HEK293T (cell line): Measurements from ENCODE around the gene TGM5.
A peak's percentile ranks its signal among the peaks of the same experiment; 100 is the strongest.

ENCODE experiments used
- CTCF ChIA-PET: fragments of 350-600 bp; formaldehyde crosslinking; extraction: SDS; loops from one replicate; lab custom pipeline; 2021; ENCODE audit warnings: antibody characterized with exemption, inconsistent platforms; lab: Yijun Ruan, JAX
- POLR2A ChIA-PET: fragments of 350-600 bp; formaldehyde crosslinking; extraction: SDS; loops from one replicate; lab custom pipeline; 2020; ENCODE audit warnings: antibody characterized with exemption, inconsistent platforms; lab: Yijun Ruan, JAX
- DNase-seq: peaks from one replicate; pipeline ENCODE4 v3.0.0; 2012; ENCODE audit warnings: mixed read lengths; ENCODE audit errors: extremely low spot score
- ARNT ChIP-seq: fragments of 450-650 bp; IDR thresholded peaks from 2 replicates; pipeline ENCODE4 v1.6.1; 2017; ENCODE audit warnings: mild to moderate bottlenecking
- BHLHE40 ChIP-seq: fragments of 450-650 bp; IDR thresholded peaks from 2 replicates; pipeline ENCODE4 v1.6.1; 2016; ENCODE audit warnings: mild to moderate bottlenecking, moderate library complexity, borderline replicate concordance
- CTBP1 ChIP-seq: fragments of 450-650 bp; IDR thresholded peaks from 2 replicates; pipeline ENCODE4 v1.6.1; 2016; ENCODE audit warnings: borderline replicate concordance
- ELF4 ChIP-seq: fragments of 450-650 bp; IDR thresholded peaks from 2 replicates; pipeline ENCODE4 v1.6.1; 2017; ENCODE audit warnings: antibody characterized with exemption
- FOXA1 ChIP-seq: fragments of 450-650 bp; IDR thresholded peaks from 2 replicates; pipeline ENCODE4 v1.6.1; 2016; ENCODE audit warnings: mild to moderate bottlenecking
- FOXK2 ChIP-seq: fragments of 450-650 bp; IDR thresholded peaks from 2 replicates; pipeline ENCODE4 v1.6.1; 2016; ENCODE audit warnings: mild to moderate bottlenecking
- FOXM1 ChIP-seq: fragments of 450-650 bp; IDR thresholded peaks from 2 replicates; pipeline ENCODE4 v1.6.1; 2017; ENCODE audit warnings: mild to moderate bottlenecking, borderline replicate concordance
- HDGF ChIP-seq: fragments of 450-650 bp; IDR thresholded peaks from 2 replicates; pipeline ENCODE4 v1.6.1; 2017; ENCODE audit warnings: antibody characterized with exemption, borderline replicate concordance
- L3MBTL2 ChIP-seq: fragments of 450-650 bp; conservative IDR thresholded peaks from 2 replicates; pipeline ENCODE4 v1.6.1; 2016; ENCODE audit warnings: mild to moderate bottlenecking
- LEF1 ChIP-seq: fragments of 450-650 bp; IDR thresholded peaks from 2 replicates; pipeline ENCODE4 v1.6.1; 2017; ENCODE audit warnings: mild to moderate bottlenecking, borderline replicate concordance
- NFRKB ChIP-seq: fragments of 450-650 bp; IDR thresholded peaks from 2 replicates; pipeline ENCODE4 v1.6.1; 2016; ENCODE audit warnings: mild to moderate bottlenecking, moderate library complexity
- PKNOX1 ChIP-seq: fragments of 450-650 bp; IDR thresholded peaks from 2 replicates; pipeline ENCODE4 v1.6.1; 2016
- SP1 ChIP-seq: fragments of 450-650 bp; IDR thresholded peaks from 2 replicates; pipeline ENCODE4 v1.6.1; 2017
- SUZ12 ChIP-seq: fragments of 450-650 bp; IDR thresholded peaks from 2 replicates; pipeline ENCODE4 v1.6.1; 2016; ENCODE audit warnings: mild to moderate bottlenecking
- TARDBP ChIP-seq: fragments of 450-650 bp; IDR thresholded peaks from 2 replicates; pipeline ENCODE4 v1.6.1; 2016
- ZNF384 ChIP-seq: fragments of 450-650 bp; IDR thresholded peaks from 2 replicates; pipeline ENCODE4 v1.6.1; 2016

TGM5 gene

GRCh38 chr15:43285609-43286037 is 18.9 kb upstream of the TGM5 start:
- TF ChIP-seq FOXA1, result no peak
- no peak for TF ChIP-seq ZNF384
- no peak for TF ChIP-seq SUZ12
- TF ChIP-seq HDGF, result no peak
- no peak for TF ChIP-seq TARDBP
- TF ChIP-seq L3MBTL2, result no peak
- no peak for TF ChIP-seq ARNT
- no peak for TF ChIP-seq SP1
- no peak for TF ChIP-seq ELF4
- peak; percentile 44 for DNase-seq
- CTCF ChIA-PET, result interaction anchor here (0.6 to 3.3 kb wide), 10 partner anchors 9 to 449 kb away, joined by 3 to 26 read pairs (median 4); no protein-coding TSS in a partner anchor
- POLR2A ChIA-PET, result no interaction called here

- POLR2A ChIA-PET, result no interaction called here
- CTCF ChIA-PET, result no interaction called here
- no peak for DNase-seq
- TF ChIP-seq TARDBP (no peak), BHLHE40 (no peak), ZNF384 (no peak), FOXM1 (no peak), ARNT (no peak), LEF1 (no peak), L3MBTL2 (no peak), NFRKB (no peak), PKNOX1 (no peak), SP1 (no peak), SUZ12 (no peak), CTBP1 (no peak), FOXK2 (no peak), FOXA1 (no peak)
These were observed 16.8 kb upstream of the TGM5 start for GRCh38 chr15:43283526-43283925.

GRCh38 chr15:43281926-43282602 is 15.3 kb upstream of the TGM5 start:
- ChIA-PET POLR2A (no interaction called here), CTCF (interaction anchor here (1.0 kb wide), 1 partner anchor 57 kb away, joined by 3 read pairs; no protein-coding TSS in a partner anchor)
- no peak for DNase-seq
- no peak for TF ChIP-seq SUZ12
- no peak for TF ChIP-seq ELF4
- no peak for TF ChIP-seq FOXA1
- TF ChIP-seq CTBP1, result no peak
- TF ChIP-seq ARNT, result no peak
- no peak for TF ChIP-seq FOXM1
- TF ChIP-seq TARDBP, result no peak
- TF ChIP-seq LEF1, result no peak
- no peak for TF ChIP-seq NFRKB
- no peak for TF ChIP-seq BHLHE40
- no peak for TF ChIP-seq L3MBTL2
- TF ChIP-seq SP1, result no peak
- TF ChIP-seq HDGF, result no peak
- TF ChIP-seq ZNF384, result no peak
- no peak for TF ChIP-seq FOXK2
- TF ChIP-seq PKNOX1, result no peak

GRCh38 chr15:43280996-43281395 is 14.3 kb upstream of the TGM5 start:
- POLR2A ChIA-PET, result no interaction called here
- TF ChIP-seq TARDBP (no peak), CTBP1 (no peak), FOXA1 (no peak), SUZ12 (no peak), FOXM1 (no peak), HDGF (no peak), BHLHE40 (no peak), ELF4 (no peak), L3MBTL2 (no peak), ZNF384 (no peak), ARNT (no peak), FOXK2 (no peak), LEF1 (no peak)
- CTCF ChIA-PET, result no interaction called here
- no peak for DNase-seq

- POLR2A ChIA-PET, result no interaction called here
- no peak for TF ChIP-seq HDGF
- TF ChIP-seq ARNT, result no peak
- no peak for TF ChIP-seq ZNF384
- TF ChIP-seq TARDBP, result no peak
- TF ChIP-seq ELF4, result no peak
- no peak for TF ChIP-seq SUZ12
- TF ChIP-seq CTBP1, result no peak
- no peak for TF ChIP-seq L3MBTL2
- TF ChIP-seq FOXK2, result no peak
- TF ChIP-seq LEF1, result no peak
- no peak for TF ChIP-seq BHLHE40
- no peak for TF ChIP-seq SP1
- no peak for TF ChIP-seq FOXA1
- TF ChIP-seq NFRKB, result no peak
- no peak for TF ChIP-seq PKNOX1
- TF ChIP-seq FOXM1, result no peak
- DNase-seq, result no peak
- CTCF ChIA-PET, result interaction anchor here (1.1 kb wide), 1 partner anchor 75 kb away, joined by 3 read pairs; no protein-coding TSS in a partner anchor
These were observed 12.8 kb upstream of the TGM5 start for GRCh38 chr15:43279496-43279895.

GRCh38 chr15:43278869-43279268 is 12.1 kb upstream of the TGM5 start:
- ChIA-PET CTCF (no interaction called here), POLR2A (no interaction called here)
- no peak for DNase-seq
- no peak for TF ChIP-seq PKNOX1
- no peak for TF ChIP-seq LEF1
- TF ChIP-seq HDGF, result no peak
- no peak for TF ChIP-seq FOXA1
- no peak for TF ChIP-seq L3MBTL2
- no peak for TF ChIP-seq FOXM1
- no peak for TF ChIP-seq TARDBP
- TF ChIP-seq CTBP1, result no peak
- TF ChIP-seq BHLHE40, result no peak
- TF ChIP-seq NFRKB, result no peak
- TF ChIP-seq FOXK2, result no peak
- no peak for TF ChIP-seq ZNF384
- no peak for TF ChIP-seq ELF4
- TF ChIP-seq SUZ12, result no peak
